ENCODE data around the gene TTC39C. TPM values are rescaled to one million over a fixed set of nuclear protein-coding genes. Genes with fewer than 3 reads are reported as not detected.

Gene TTC39C
- total RNA-seq: 60.6 and 68.4 TPM in 2 replicates

- Mint-ChIP-seq H3K4me1 (peaks cover 84% of the 10 kb centered on the region), H3K27me3 (no peaks in the 10 kb centered on the region), H3K4me3 (peak within 1 kb of the TSS; percentile 89), H3K9me3 (no peaks in the 10 kb centered on the region), H3K27ac (peak within 1 kb of the TSS; percentile 83), H3K36me3 (ENCODE audit: low read depth) (peaks cover 9% of the 10 kb centered on the region)
- DNase-seq: peak; percentile 76
- TF ChIP-seq CTCF (IDR thresholded peaks at IDR 0.05): no peak
- CTCF ChIA-PET: no interaction called here
- peak; percentile 66 for ATAC-seq (ENCODE audit: low read depth)
- intact Hi-C loops (cut with micrococcal nuclease): loop anchor here (1.0 to 5.0 kb wide), 7 partner anchors 105 to 782 kb away; partner anchors contain the start of gene RMC1
- POLR2A ChIA-PET: interaction anchor here (0.7 to 3.2 kb wide), 6 partner anchors 9 to 153 kb away, joined by 3 to 19 read pairs (median 3); no protein-coding TSS in a partner anchor
These were observed at the start of gene TTC39C for GRCh38 chr18:24014062-24014985. TTC39C (plus strand) TSS chr18:24014754; CDS start chr18:24014872, 118 bp downstream.

- no peak for TF ChIP-seq CTCF (IDR thresholded peaks at IDR 0.05)
- Mint-ChIP-seq H3K27me3 (no peaks in the 10 kb centered on the region), H3K4me1 (peaks cover 80% of the 10 kb centered on the region), H3K36me3 (ENCODE audit: low read depth) (no peaks in the 10 kb centered on the region), H3K27ac (peak overlapping the region; percentile 79), H3K4me3 (peak overlapping the region; percentile 17), H3K9me3 (peaks cover 3% of the 10 kb centered on the region)
- intact Hi-C loops (cut with micrococcal nuclease): loop anchor here (2.0 kb wide), 2 partner anchors 14 to 44 kb away; no protein-coding TSS in a partner anchor
- DNase-seq: no peak
- ATAC-seq (ENCODE audit: low read depth): no peak
- ChIA-PET CTCF (interaction anchor here (0.7 kb wide), 1 partner anchor 49 kb away, joined by 4 read pairs; no protein-coding TSS in a partner anchor), POLR2A (interaction anchor here (1.3 to 4.0 kb wide), 2 partner anchors 14 to 48 kb away, joined by 5 to 19 read pairs; partner anchors contain the start of gene TTC39C)
These were observed 47.6 kb upstream of the TTC39C start for GRCh38 chr18:23966909-23967308.

GRCh38 chr18:23967321-23968089, 47.0 kb upstream of the TTC39C start:
- ChIA-PET CTCF (interaction anchor here (0.7 to 1.0 kb wide), 2 partner anchors 49 to 50 kb away, joined by 3 to 4 read pairs; no protein-coding TSS in a partner anchor), POLR2A (interaction anchor here (0.6 to 4.0 kb wide), 4 partner anchors 14 to 83 kb away, joined by 3 to 19 read pairs (median 6); partner anchors contain the start of gene TTC39C)
- Mint-ChIP-seq H3K9me3 (peaks cover 3% of the 10 kb centered on the region), H3K27ac (peak overlapping the region; percentile 79), H3K4me1 (peaks cover 83% of the 10 kb centered on the region), H3K4me3 (peak overlapping the region; percentile 62), H3K36me3 (ENCODE audit: low read depth) (no peaks in the 10 kb centered on the region), H3K27me3 (no peaks in the 10 kb centered on the region)
- ATAC-seq (ENCODE audit: low read depth) (peak; percentile 55), DNase-seq (peak; percentile 28)
- intact Hi-C loops (cut with micrococcal nuclease): loop anchor here (2.0 kb wide), 2 partner anchors 13 to 43 kb away; no protein-coding TSS in a partner anchor
- TF ChIP-seq CTCF (IDR thresholded peaks at IDR 0.05): no peak

- no peak for DNase-seq
- peaks cover 85% of the 10 kb centered on the region for H3K4me1 Mint-ChIP-seq
- H3K9me3 Mint-ChIP-seq: peaks cover 3% of the 10 kb centered on the region
- POLR2A ChIA-PET: interaction anchor here (0.6 to 4.0 kb wide), 4 partner anchors 12 to 46 kb away, joined by 3 to 19 read pairs (median 6); partner anchors contain the start of gene TTC39C
- peak overlapping the region; percentile 79 for H3K27ac Mint-ChIP-seq
- no peak for TF ChIP-seq CTCF (IDR thresholded peaks at IDR 0.05)
- intact Hi-C loops (cut with micrococcal nuclease): no loop called here
- no peaks in the 10 kb centered on the region for H3K36me3 Mint-ChIP-seq (ENCODE audit: low read depth)
- CTCF ChIA-PET: no interaction called here
- H3K27me3 Mint-ChIP-seq: no peaks in the 10 kb centered on the region
- ATAC-seq (ENCODE audit: low read depth): no peak
- H3K4me3 Mint-ChIP-seq: no peak overlapping the region
These were observed 45.6 kb upstream of the TTC39C start for GRCh38 chr18:23968638-23969604.
